CD4-positive, alpha-beta T cell treated with Interleukin-10 for 1 hour (primary cell): ENCODE data around the gene NSFL1C.
A peak's percentile ranks its signal among the peaks of the same experiment; 100 is the strongest.
"Not testable (repeated sequence)": the region's sequence is repeated elsewhere in the genome, so short reads cannot be mapped to it uniquely, and the experiment has no call there.

Experiments used
- DNase-seq: peaks from one replicate; pipeline ENCODE4 v3.0.0-alpha.2; 2020

The NSFL1C gene

DNA sequence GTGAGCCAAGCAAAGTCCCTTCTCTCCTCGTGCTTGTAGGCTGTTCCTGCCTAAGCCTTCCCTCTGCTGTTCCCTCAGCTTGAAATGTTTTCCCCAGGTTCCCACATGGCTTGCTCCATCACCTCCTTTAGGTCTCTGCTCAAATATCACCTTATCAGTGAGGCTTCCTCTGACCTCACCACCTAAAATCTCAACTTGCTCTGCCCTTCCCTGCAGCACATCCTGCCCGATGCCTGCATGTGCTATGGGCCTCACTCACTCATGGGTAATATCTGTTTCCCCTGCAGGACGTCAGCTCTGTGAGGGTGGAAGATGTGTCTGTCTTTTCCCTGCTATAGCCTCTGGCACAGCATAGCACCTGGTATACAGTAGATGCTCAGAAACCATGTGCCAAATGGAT, 43.9 kb downstream of the NSFL1C start:
- DNase-seq: no peak

DNA sequence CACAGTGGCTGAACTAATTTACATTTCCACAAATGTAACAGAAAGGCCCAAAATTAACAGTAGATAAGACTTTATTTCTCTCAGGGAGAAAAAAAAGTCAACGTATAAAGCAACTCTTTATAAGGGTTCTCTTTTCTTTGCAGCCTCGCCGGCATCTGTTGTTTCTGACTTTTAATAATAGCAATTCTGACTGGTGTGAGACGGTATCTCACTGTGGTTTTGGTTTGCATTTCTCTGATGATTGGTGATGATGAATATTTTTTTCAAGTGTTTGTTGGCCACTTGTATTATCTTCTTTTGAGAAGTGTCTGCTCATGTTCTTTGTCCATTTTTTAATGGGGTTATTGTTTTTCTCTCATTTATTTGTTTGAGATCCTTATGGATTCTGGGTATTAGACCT, 46.6 kb downstream of the NSFL1C start:
- DNase-seq: no peak

- DNase-seq: no peak
Observed at GRCh38 chr20:1418350-1418749, 48.3 kb downstream of the NSFL1C start.

DNA sequence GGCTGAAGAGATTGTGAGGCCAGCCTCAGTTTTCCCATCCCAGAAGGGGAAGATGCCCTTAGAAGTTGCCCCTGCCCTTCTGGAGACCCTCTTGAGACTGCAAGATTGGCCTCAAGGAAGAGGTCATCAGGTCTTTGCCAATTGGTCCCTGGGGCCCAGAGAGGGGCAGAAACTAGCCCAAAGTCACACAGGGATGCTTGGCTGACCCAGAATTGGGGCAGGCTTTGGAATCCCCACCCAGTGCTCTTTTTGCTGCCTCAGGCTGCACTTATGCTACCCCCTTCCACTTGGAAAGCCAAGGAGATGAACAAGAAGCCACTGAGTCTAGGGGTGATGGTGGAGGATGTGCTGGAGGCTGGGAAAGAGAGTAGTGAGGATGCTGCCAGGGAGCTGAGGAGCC, 48.9 kb downstream of the NSFL1C start:
- DNase-seq: no peak

DNA sequence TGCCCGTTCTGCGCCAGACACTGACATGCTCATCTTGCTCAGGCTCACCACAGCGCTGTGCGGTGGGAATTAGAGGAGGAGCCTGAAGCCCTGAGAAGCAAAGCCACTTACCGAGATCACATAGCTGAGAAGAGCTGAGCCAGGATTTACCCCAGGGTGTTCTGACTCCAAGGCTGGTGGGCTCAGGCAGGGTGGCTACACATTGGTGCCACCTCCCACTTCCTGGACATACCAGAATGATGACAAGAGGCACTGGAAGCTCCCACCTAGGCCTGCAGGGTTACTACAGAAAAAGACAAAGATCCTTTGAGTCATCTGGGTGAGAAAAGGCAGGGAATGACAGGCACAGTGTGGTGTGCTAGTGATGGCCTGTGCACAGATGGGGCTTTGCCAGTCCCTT, 49.4 kb downstream of the NSFL1C start:
- no peak for DNase-seq

DNA sequence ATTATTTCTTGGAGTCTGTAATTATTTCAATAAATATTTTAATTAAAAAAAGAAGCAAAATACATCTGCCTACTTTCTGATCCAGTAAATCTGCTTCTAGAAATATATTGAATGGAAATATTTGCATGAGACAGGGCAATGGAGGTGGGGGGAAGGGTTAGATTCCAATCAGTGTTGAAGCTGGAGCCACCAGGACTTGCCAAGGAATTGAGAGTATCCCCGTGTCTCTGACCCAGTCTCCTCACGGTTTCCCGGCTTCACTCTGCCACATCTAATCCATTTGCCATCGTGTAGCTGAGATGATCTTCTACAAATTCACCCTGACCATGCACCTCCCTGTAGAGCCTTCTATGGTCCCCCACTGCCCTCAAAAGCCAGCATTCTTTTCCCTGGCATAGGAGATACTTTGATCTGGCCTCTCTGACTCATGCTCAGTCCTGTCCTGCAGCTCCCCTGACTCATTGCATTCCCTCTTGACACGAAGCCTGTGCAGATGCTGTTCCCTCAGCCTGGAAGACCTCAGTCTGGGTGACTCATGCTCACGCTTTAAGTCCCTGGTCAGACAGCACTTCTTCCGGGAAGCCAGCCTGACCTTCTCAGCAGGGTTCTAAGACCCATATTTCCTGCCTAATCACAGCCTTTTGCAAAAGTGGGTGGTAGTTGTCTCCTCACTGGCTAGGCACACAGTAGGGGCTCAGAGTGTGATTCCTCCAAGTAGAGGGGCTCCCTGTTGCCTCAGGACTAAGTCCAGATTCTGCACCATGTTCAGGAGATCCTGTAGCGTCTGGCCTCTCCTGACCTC, 50.8 kb downstream of the NSFL1C start:
- no peak for DNase-seq

DNA sequence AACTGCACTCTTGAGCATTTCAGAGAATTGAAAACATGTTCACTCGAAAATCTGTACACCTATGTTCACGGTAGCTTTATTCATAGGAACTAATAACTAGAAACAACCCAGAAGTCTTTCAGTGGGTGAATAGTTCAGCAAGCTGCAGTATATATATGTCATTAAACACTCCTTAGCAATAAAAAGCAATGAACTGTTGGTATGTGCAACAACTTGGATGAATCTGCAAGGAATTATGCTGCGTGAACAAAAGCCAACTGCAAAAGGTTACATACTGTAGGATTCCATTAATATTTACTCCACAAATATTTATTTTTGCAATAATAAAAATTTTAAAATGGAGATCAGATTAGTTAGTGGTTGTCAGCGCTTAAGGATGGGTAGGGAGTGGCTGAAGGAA, 51.7 kb downstream of the NSFL1C start:
- no peak for DNase-seq

GRCh38 chr20:1405801-1406200, 60.8 kb downstream of the NSFL1C start:
- no peak for DNase-seq

- no peak for DNase-seq
Observed at GRCh38 chr20:1403624-1404023, 63.0 kb downstream of the NSFL1C start.

GRCh38 chr20:1402149-1402548, 64.5 kb downstream of the NSFL1C start:
- no peak for DNase-seq

DNA sequence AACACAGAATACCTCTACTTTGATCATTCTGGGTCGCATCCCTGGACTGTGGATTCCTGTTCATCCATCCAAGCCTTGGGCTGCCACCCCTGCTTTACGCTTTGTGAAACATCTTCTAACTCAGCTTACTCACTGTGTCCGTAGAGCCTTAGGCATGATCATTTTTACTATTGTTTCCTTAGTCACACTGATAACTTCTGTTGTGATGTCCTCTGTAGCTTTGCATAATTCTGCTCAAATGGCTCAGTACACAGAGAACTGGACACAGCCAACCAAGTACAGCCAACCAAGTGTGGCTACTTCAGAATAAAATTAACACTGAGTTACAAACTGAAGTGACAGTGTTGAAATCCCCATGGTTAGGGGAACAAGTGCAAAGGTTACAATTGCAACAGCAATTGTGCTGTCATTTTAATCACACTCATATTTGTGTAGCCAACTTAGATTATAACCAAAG, 65.2 kb downstream of the NSFL1C start:
- no peak for DNase-seq

DNA sequence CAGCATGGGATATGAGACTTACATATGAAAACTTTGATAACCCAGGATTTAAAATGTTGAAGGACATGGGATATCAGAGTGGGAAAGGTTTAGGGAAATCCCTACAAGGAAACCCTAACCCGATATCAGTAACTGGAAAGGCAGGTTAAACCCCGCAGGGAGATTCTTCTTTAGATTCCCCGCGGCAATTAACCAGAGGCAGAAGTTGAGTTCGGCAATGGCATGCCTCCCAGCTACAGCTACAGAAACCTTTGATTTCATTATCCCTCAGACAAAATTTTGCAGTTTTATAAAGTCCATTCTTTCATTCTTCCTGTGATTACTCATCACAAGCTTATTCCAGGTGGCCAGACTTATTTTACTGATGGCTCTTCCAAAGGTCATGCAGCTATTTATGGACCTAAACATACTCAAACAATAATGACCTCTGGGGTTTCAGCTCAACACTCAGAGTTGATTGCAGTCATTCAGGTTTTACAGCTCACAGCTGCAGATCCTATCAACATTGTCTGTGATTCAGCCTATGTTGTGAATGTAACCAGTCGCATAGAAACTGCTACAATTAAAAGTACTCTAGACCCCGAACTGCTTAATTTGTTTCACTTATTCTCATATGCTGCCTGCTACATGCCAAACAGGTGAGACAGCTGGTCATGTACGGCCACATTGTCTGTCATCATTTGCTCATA, 66.8 kb downstream of the NSFL1C start:
- DNase-seq: not testable (repeated sequence)

DNA sequence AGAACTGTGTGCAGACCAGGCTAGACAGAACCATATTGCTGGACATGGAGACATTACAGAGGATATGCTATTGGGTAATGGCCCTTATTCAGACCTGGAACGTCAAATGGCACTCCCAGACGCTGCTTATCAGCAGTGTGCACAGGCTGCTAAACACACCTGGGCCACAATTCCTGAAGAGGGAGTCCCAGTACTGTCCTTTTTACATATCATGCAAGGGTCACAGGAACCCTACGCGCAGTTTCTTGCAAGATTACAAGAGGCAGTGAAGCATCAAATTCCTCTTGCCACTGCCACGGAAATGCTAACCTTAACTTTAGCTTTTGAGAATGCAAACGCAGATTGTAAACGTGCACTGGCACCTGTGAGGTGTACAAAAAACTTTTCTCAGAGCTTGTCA, 68.5 kb downstream of the NSFL1C start:
- not testable (repeated sequence) for DNase-seq

- DNase-seq: no peak
Observed at GRCh38 chr20:1397710-1398109, 68.9 kb downstream of the NSFL1C start.

DNA sequence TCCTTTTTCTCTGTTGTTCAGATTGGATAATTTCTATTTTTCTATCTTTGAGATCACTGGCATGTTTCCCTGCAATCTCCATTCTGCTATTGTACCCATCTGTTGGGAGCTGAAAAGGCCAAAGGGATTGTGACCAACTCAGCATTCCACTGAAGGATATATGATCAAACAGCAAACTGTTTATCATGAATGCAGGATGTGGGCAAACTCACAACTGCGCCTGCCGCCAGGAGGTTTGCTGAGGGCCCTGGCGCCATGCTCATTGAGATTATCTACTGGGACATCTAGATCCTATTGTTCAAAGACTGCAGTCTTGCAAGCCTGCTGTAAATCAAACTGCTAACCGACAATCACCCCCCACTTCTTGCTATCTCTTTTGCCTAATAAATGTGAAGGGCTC, 69.9 kb downstream of the NSFL1C start:
- DNase-seq: no peak

DNA sequence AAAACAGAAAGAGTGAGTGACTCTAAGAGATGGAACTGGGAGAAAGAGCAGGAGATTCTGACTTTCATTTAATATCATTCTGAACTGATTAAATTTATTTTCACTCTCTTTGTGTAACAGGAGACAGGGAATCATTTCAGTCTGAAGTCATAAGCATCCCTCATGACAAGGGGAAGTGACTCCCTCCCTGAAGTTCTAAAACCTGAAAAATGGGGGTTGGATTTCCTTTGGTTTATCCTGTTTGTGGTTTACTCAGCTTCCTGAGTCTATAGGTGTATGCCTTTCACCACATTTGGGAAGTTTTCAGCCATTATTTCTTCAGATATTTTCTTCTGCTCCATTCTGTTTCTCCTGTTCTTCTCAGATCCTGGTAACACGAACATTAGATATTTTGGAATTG, 70.4 kb downstream of the NSFL1C start:
- no peak for DNase-seq

DNA sequence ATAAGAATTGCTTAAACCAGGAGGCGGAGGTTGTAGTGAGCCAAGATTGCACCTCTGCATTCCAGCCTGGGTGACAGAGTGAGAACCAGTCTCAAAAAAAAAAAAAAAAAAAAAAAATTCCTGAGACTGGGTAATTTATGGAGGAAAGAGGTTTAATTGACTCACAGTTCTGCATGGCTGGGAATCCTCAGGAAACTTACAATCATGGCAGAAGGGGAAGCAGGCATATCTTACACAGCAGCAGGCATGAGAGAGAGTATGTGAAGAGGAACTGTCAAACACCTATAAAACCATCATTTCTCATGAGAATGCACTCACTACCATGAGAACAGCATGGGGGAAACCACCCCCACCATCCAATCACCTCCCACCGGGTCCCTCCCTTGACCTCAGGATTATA, 72.0 kb downstream of the NSFL1C start:
- DNase-seq: no peak

DNA sequence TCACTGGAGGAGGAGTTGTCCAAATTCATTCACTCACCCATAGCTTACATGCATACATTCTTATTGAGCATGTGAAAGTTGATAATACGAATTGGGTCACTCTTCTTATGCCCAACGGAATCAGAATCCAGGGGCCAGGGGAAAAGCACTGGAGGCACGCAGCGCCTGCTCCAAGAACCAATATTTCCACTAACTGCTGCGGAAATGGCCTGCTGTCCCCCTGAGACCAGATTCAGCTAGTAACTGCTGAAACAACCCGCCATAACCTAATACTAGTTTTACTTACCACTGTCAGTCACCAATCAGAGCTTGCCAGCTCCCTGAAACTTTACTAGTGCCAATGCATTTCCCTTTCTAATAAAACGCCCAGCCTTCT, 73.2 kb downstream of the NSFL1C start:
- no peak for DNase-seq

GRCh38 chr20:1392693-1393506, 73.7 kb downstream of the NSFL1C start, which contains the start of gene FKBP1A:
TSS of gene FKBP1A (minus strand) at chr20:1393054. CDS start at chr20:1392998, 56 bp downstream.
- peak; percentile 94 for DNase-seq

- DNase-seq: no peak
Observed at GRCh38 chr20:1392443-1392692, 74.3 kb downstream of the NSFL1C start.
